GM12878 (cell line): ENCODE measurements around the gene SAP25. TPM values are rescaled to one million over a fixed set of nuclear protein-coding genes. Genes with fewer than 3 reads are reported as not detected.

Experiments used
- ASH2L ChIP-seq: fragments of 300-600, 200-600 bp; sonication (generic); IDR thresholded peaks from 2 replicates; pipeline ENCODE4 v1.6.1; 2017; ENCODE audit warnings: low read depth, mild to moderate bottlenecking, borderline replicate concordance
- BHLHE40 ChIP-seq, 2 experiments: fragments of 450-650 bp in 1 of 2; IDR thresholded peaks; 2 replicates each; pipeline ENCODE4 v1.6.1; 2011 to 2017; ENCODE audit warnings: low read depth in 2 of 2, borderline replicate concordance in 1 of 2, improper control_type of control experiment in 1 of 2, low read length in 1 of 2, mild to moderate bottlenecking in 1 of 2
- CHD2 ChIP-seq: IDR thresholded peaks from 2 replicates; pipeline ENCODE4 v1.6.1; 2011; ENCODE audit warnings: low read depth, low read length, improper control_type of control experiment, borderline replicate concordance
- EGR1 ChIP-seq, 2 experiments: IDR thresholded peaks; 1 replicate in 1 of 2; 2 replicates in 1 of 2; pipeline ENCODE4 v1.6.1; 2011 to 2012; ENCODE audit warnings: low read depth in 2 of 2, low read length in 2 of 2, borderline replicate concordance in 1 of 2, mild to moderate bottlenecking in 1 of 2, moderate library complexity in 1 of 2
- EP300 ChIP-seq, 2 experiments: fragments of 150-350 bp in 1 of 2; IDR thresholded peaks; 2 replicates each; pipeline ENCODE4 v1.6.1; 2011 to 2012; ENCODE audit warnings: low read depth in 2 of 2, low read length in 2 of 2, borderline replicate concordance in 1 of 2, improper control_type of control experiment in 1 of 2, inconsistent platforms in 1 of 2; ENCODE audit not compliant: control insufficient read depth in 1 of 2
- EZH2 ChIP-seq: IDR thresholded peaks from 2 replicates; pipeline ENCODE4 v1.6.1; 2012; ENCODE audit warnings: low read depth, mild to moderate bottlenecking, control low read depth, inconsistent platforms, low read length, borderline replicate concordance; ENCODE audit not compliant: control insufficient read depth
- HCFC1 ChIP-seq: fragments of 150-350 bp; IDR thresholded peaks from 2 replicates; pipeline ENCODE4 v1.6.1; 2014; ENCODE audit warnings: low read length
- IRF4 ChIP-seq: IDR thresholded peaks from 2 replicates; pipeline ENCODE4 v1.6.1; 2011; ENCODE audit warnings: low read depth, low read length
- MTA2 ChIP-seq: fragments of 450-650 bp; IDR thresholded peaks from 2 replicates; pipeline ENCODE4 v1.6.1; 2016; ENCODE audit warnings: low read depth, mild to moderate bottlenecking, moderate library complexity
- NR2C1 ChIP-seq: fragments of 450-650 bp; IDR thresholded peaks from 2 replicates; pipeline ENCODE4 v1.6.1; 2017; ENCODE audit warnings: antibody characterized with exemption, mild to moderate bottlenecking, moderate library complexity
- RB1 ChIP-seq: fragments of 450-650 bp; formaldehyde crosslinking; IDR thresholded peaks from 2 replicates; pipeline ENCODE4 v1.6.1; 2017; ENCODE audit warnings: mild to moderate bottlenecking, borderline replicate concordance
- SREBF2 ChIP-seq: IDR thresholded peaks from 2 replicates; pipeline ENCODE4 v1.6.1; 2012; ENCODE audit warnings: mild to moderate bottlenecking, low read length
- polyA plus RNA-seq, 11 experiments: library from polyadenylated mRNA; depleted of rRNA in 4 of 11; unstranded in 6 of 11; stranded (reverse) in 5 of 11; fragments of >200 nt; fragmentation: Nextera tagmentation in 4 of 11; fragmentation: Illumina TruSeq in 1 of 11; extraction: Ambion mirVana in 4 of 11; extraction: Trizol in 1 of 11; gene quantifications; 1 replicate in 1 of 11; 2 replicates in 10 of 11; pipeline versions ENCODE4 v1.2.1 to v1.2.3, GENCODE V29; 2011 to 2016; ENCODE audit warnings: inconsistent platforms in 2 of 11, missing spikeins in 2 of 11, low read depth in 1 of 11
- total RNA-seq, 4 experiments: library from RNA; depleted of rRNA in 3 of 4; stranded (reverse); fragments of >200 nt in 3 of 4; fragmentation: Illumina TruSeq in 1 of 4; extraction: Trizol in 1 of 4; gene quantifications; 2 replicates each; pipeline versions ENCODE4 v1.2.1 to v1.2.3, GENCODE V29; 2013 to 2021
- TF ChIP-seq, protein P1 (sequence below): fragments of 150-350 bp; IDR thresholded peaks from 2 replicates; pipeline ENCODE4 v1.6.1; 2016; ENCODE audit warnings: low read depth, low read length

Gene SAP25
- total and polyA plus RNA-seq, 10 of the 15 experiments (the other 5 are each of a cell fraction or from before 2014, with no cell fraction given) = 0.14 to 8.6 (median 1.1) TPM

DNA sequence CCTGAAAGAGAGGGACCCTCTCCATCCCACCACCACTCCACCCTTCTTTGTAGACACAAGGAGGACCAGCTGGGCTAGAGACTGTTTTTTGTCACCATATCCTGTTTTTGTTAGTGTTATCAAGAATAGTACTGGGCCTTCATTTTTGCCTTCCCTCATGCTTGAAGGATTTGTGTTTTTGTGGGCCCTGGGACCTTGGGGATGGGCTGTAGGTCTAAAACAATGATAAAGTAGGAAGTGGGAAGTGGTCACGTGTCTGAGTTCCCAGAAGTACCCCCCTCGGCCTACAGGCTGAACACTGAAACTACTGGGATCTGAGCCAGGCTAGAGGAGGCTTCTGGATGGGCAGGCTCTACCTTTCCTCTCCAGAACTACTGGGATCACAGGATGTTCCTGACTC lies 25.8 kb downstream of the SAP25 start (continued):
- TF ChIP-seq EGR1 (IDR thresholded peaks at IDR 0.05; ENCODE audit: borderline replicate concordance in 1 of 2, low read depth in 2 of 2, low read length in 2 of 2) (no peak), IRF4 (0 out of 2 replicates have a peak, but pooled peaks have one; percentile 15), ASH2L (no peak), NR2C1 (no peak), SREBF2 (no peak), CHD2 (no peak), RB1 (no peak), BHLHE40 (IDR thresholded peaks at IDR 0.05; ENCODE audit: borderline replicate concordance in 1 of 2, low read depth in 2 of 2, low read length in 1 of 2) (peak; percentile 39; a peak in 2 of 4 replicates), EP300 (IDR thresholded peaks at IDR 0.05; ENCODE audit: borderline replicate concordance in 1 of 2, control insufficient read depth in 1 of 2, low read depth in 2 of 2, low read length in 2 of 2) (no peak), MTA2 (no peak), EZH2 (no peak), HCFC1 (no peak)
- TF ChIP-seq, protein P1, sequence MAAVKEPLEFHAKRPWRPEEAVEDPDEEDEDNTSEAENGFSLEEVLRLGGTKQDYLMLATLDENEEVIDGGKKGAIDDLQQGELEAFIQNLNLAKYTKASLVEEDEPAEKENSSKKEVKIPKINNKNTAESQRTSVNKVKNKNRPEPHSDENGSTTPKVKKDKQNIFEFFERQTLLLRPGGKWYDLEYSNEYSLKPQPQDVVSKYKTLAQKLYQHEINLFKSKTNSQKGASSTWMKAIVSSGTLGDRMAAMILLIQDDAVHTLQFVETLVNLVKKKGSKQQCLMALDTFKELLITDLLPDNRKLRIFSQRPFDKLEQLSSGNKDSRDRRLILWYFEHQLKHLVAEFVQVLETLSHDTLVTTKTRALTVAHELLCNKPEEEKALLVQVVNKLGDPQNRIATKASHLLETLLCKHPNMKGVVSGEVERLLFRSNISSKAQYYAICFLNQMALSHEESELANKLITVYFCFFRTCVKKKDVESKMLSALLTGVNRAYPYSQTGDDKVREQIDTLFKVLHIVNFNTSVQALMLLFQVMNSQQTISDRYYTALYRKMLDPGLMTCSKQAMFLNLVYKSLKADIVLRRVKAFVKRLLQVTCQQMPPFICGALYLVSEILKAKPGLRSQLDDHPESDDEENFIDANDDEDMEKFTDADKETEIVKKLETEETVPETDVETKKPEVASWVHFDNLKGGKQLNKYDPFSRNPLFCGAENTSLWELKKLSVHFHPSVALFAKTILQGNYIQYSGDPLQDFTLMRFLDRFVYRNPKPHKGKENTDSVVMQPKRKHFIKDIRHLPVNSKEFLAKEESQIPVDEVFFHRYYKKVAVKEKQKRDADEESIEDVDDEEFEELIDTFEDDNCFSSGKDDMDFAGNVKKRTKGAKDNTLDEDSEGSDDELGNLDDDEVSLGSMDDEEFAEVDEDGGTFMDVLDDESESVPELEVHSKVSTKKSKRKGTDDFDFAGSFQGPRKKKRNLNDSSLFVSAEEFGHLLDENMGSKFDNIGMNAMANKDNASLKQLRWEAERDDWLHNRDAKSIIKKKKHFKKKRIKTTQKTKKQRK = no peak
